ENCODE results near the gene SLC47A2.

DNA sequence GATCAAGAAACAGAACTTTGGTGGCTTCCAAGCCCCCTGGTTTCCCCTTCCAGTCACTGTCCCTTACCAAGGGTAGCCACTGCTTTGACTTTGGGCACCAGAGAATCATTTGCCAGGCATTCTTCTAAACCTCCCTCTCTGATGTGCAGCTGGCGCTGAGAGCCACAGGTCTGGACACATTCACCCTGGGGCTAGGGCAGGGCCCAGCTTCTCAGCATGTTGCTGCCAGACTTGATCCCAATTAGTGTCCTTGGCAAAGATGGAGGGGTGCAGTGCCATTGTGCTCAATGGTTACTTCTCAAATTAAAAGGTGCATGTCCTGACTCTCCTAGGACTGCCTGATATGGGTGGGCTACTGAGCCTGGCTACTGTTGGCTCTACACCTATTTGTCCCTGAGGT is 7.6 kb upstream of the SLC47A2 start:
- no peak for TF ChIP-seq EZH2 (IDR thresholded peaks at IDR 0.05; ENCODE audit: low read depth, unreplicated experiment)
- TF ChIP-seq, protein P1, sequence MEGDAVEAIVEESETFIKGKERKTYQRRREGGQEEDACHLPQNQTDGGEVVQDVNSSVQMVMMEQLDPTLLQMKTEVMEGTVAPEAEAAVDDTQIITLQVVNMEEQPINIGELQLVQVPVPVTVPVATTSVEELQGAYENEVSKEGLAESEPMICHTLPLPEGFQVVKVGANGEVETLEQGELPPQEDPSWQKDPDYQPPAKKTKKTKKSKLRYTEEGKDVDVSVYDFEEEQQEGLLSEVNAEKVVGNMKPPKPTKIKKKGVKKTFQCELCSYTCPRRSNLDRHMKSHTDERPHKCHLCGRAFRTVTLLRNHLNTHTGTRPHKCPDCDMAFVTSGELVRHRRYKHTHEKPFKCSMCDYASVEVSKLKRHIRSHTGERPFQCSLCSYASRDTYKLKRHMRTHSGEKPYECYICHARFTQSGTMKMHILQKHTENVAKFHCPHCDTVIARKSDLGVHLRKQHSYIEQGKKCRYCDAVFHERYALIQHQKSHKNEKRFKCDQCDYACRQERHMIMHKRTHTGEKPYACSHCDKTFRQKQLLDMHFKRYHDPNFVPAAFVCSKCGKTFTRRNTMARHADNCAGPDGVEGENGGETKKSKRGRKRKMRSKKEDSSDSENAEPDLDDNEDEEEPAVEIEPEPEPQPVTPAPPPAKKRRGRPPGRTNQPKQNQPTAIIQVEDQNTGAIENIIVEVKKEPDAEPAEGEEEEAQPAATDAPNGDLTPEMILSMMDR (conservative IDR thresholded peaks at IDR 0.05; ENCODE audit: low read depth in 2 of 2) = no peak
